Measurements from ENCODE around the gene EXOC6. TPM values are rescaled to one million over a fixed set of nuclear protein-coding genes. Genes with fewer than 3 reads are reported as not detected.

The EXOC6 gene
- polyA plus RNA-seq, 1 donor from 2014 or later, result 26.3 TPM

- Histone ChIP-seq H3K4me3 (ENCODE audit: low read length) (no peak overlapping the region), H3F3A (ENCODE audit: insufficient read depth, low read length, poor library complexity, severe bottlenecking) (no peaks in the 10 kb centered on the region), H3K36me3 (ENCODE audit: insufficient read depth, low read length) (no peaks in the 10 kb centered on the region), H2AFZ (ENCODE audit: low read depth, low read length) (no peak overlapping the region), H3K9me2 (ENCODE audit: insufficient read depth, low read length) (no peaks in the 10 kb centered on the region), H3K9ac (ENCODE audit: low read length) (no peak overlapping the region), H4K20me1 (ENCODE audit: insufficient read depth) (no peaks in the 10 kb centered on the region), H3K9me3 (ENCODE audit: low read length) (no peaks in the 10 kb centered on the region), H3K27me3 (ENCODE audit: insufficient read depth, low read depth, low read length) (no peaks in the 10 kb centered on the region), H3K27ac (ENCODE audit: low read length) (no peak overlapping the region), H3K4me2 (ENCODE audit: low read length) (no peak overlapping the region), H3K79me2 (replicated peaks; ENCODE audit: insufficient read depth, low read length) (peaks cover 10% of the 10 kb centered on the region)
- no peak for TF ChIP-seq POLR2AphosphoS5 (IDR thresholded peaks at IDR 0.05)
- no peak for TF ChIP-seq TAF1 (IDR thresholded peaks at IDR 0.05; ENCODE audit: low read depth)
- no peak for TF ChIP-seq MXI1 (conservative IDR thresholded peaks at IDR 0.05; ENCODE audit: poor library complexity, severe bottlenecking)
- no peak for TF ChIP-seq RAD21 (conservative IDR thresholded peaks at IDR 0.05)
- no peak for TF ChIP-seq SMC3 (conservative IDR thresholded peaks at IDR 0.05; ENCODE audit: poor library complexity)
- TF ChIP-seq EZH2 (IDR thresholded peaks at IDR 0.05; ENCODE audit: borderline replicate concordance, insufficient read depth, low read length, poor library complexity, severe bottlenecking), result no peak
- TF ChIP-seq, protein P1, sequence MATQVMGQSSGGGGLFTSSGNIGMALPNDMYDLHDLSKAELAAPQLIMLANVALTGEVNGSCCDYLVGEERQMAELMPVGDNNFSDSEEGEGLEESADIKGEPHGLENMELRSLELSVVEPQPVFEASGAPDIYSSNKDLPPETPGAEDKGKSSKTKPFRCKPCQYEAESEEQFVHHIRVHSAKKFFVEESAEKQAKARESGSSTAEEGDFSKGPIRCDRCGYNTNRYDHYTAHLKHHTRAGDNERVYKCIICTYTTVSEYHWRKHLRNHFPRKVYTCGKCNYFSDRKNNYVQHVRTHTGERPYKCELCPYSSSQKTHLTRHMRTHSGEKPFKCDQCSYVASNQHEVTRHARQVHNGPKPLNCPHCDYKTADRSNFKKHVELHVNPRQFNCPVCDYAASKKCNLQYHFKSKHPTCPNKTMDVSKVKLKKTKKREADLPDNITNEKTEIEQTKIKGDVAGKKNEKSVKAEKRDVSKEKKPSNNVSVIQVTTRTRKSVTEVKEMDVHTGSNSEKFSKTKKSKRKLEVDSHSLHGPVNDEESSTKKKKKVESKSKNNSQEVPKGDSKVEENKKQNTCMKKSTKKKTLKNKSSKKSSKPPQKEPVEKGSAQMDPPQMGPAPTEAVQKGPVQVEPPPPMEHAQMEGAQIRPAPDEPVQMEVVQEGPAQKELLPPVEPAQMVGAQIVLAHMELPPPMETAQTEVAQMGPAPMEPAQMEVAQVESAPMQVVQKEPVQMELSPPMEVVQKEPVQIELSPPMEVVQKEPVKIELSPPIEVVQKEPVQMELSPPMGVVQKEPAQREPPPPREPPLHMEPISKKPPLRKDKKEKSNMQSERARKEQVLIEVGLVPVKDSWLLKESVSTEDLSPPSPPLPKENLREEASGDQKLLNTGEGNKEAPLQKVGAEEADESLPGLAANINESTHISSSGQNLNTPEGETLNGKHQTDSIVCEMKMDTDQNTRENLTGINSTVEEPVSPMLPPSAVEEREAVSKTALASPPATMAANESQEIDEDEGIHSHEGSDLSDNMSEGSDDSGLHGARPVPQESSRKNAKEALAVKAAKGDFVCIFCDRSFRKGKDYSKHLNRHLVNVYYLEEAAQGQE (IDR thresholded peaks at IDR 0.05; ENCODE audit: borderline replicate concordance), result no peak
- TF ChIP-seq EP300 (conservative IDR thresholded peaks at IDR 0.05; ENCODE audit: poor library complexity, severe bottlenecking), result no peak
- no peak for TF ChIP-seq CTCF (IDR thresholded peaks at IDR 0.05; ENCODE audit: poor library complexity, severe bottlenecking)
These were observed 2.0 kb upstream of the EXOC6 start for GRCh38 chr10:92846344-92846743.

GRCh38 chr10:92846854-92847201 is 1.5 kb upstream of the EXOC6 start:
- no peak overlapping the region for H3K9ac ChIP-seq (ENCODE audit: low read length)
- H3F3A ChIP-seq (ENCODE audit: insufficient read depth, low read length, poor library complexity, severe bottlenecking), result no peaks in the 10 kb centered on the region
- H3K4me3 ChIP-seq (ENCODE audit: low read length), result no peak overlapping the region
- H3K27me3 ChIP-seq (ENCODE audit: insufficient read depth, low read depth, low read length), result no peaks in the 10 kb centered on the region
- no peak overlapping the region for H2AFZ ChIP-seq (ENCODE audit: low read depth, low read length)
- no peaks in the 10 kb centered on the region for H3K9me3 ChIP-seq (ENCODE audit: low read length)
- H3K9me2 ChIP-seq (ENCODE audit: insufficient read depth, low read length), result no peaks in the 10 kb centered on the region
- TF ChIP-seq, protein P1 (IDR thresholded peaks at IDR 0.05; ENCODE audit: borderline replicate concordance), result no peak
- TF ChIP-seq EP300 (conservative IDR thresholded peaks at IDR 0.05; ENCODE audit: poor library complexity, severe bottlenecking), result no peak
- TF ChIP-seq RAD21 (conservative IDR thresholded peaks at IDR 0.05), result no peak
- no peak for TF ChIP-seq EZH2 (IDR thresholded peaks at IDR 0.05; ENCODE audit: borderline replicate concordance, insufficient read depth, low read length, poor library complexity, severe bottlenecking)
- no peak for TF ChIP-seq CTCF (IDR thresholded peaks at IDR 0.05; ENCODE audit: poor library complexity, severe bottlenecking)
- TF ChIP-seq SMC3 (conservative IDR thresholded peaks at IDR 0.05; ENCODE audit: poor library complexity), result no peak
- TF ChIP-seq TAF1 (IDR thresholded peaks at IDR 0.05; ENCODE audit: low read depth), result no peak
- TF ChIP-seq MXI1 (conservative IDR thresholded peaks at IDR 0.05; ENCODE audit: poor library complexity, severe bottlenecking), result no peak
- no peak for TF ChIP-seq POLR2AphosphoS5 (IDR thresholded peaks at IDR 0.05)
- no peak overlapping the region for H3K27ac ChIP-seq (ENCODE audit: low read length)
- no peaks in the 10 kb centered on the region for H3K36me3 ChIP-seq (ENCODE audit: insufficient read depth, low read length)
- peaks cover 15% of the 10 kb centered on the region for H3K79me2 ChIP-seq (replicated peaks; ENCODE audit: insufficient read depth, low read length)
- H3K4me2 ChIP-seq (ENCODE audit: low read length), result no peak overlapping the region
- H4K20me1 ChIP-seq (ENCODE audit: insufficient read depth), result no peaks in the 10 kb centered on the region

All from neural cell (in vitro differentiated cells).